ENCODE data around the gene FBXL15.

GRCh38 chr10:102462512-102463054 is 41.9 kb downstream of the FBXL15 start:
- TF ChIP-seq CTCF (IDR thresholded peaks at IDR 0.05; ENCODE audit: low read depth, low read length) (no peak), POLR2A (IDR thresholded peaks at IDR 0.05; ENCODE audit: extremely low read depth, insufficient read length) (no peak)

Measured in NB4 (cell line).